Activated CD4-positive, alpha-beta T cell treated with anti-CD3 and anti-CD28 coated beads, Interleukin-2, Interleukin-6, amounts not matched to agents 100 ng/mL and 50 ng/mL, durations not matched to agents 16 hours and 8 hours (primary cell): Measurements from ENCODE around the gene VASH1.

Source experiments
- DNase-seq: peaks from one replicate; pipeline ENCODE4 v3.0.0-alpha.2; 2020

The VASH1 gene

DNA sequence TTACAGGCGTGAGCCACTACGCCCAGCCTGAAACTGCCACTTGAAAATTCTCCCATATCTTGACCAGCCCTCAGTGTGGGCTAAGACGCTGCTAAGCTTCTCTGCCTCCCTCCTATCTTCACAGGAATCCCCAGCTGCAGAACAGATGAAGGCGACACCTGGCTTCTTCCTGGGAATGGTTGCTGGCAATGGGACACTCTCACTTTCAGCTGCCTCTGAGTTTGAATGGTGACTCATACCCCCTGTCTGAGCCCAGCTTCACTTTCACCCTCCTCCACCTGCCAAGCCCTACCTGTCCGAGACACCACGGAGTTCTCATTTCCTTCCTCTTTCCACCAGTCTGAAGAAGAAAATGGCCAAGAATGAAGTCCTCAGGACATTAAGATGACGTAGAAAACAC is 18.3 kb upstream of the VASH1 start:
- no peak for DNase-seq

- no peak for DNase-seq
Measured at GRCh38 chr14:76752744-76753143, 8.5 kb upstream of the VASH1 start.

DNA sequence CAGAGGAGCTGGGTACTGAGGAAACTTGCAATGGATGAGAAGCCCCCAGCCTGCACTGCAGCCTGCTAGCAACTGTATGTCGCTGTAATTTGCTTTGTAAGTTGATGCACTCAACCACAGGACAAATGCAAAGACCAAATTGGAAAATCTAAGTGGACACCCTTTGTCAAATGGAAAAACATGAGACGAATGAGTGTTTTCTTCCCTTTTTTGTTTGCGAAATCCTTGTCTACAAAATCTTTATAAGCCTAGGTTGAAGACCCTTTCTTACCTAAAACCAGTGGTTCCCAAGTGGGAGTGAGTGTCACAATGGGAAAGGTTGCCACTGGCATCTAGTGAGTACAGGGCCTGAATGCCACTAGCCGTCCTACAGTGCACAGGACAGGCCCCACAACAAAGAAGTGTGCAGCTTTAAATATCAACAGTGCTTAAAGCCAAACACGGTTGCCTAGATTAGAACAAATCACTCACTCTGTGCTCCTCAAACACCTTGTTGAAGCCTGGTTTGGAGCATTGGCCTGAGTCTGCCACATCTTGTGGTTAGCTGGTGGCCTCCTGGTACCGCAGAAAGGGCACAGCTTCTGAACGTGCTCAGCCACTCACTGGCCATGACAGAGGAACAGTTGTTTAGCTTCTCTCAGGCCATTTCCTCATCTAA is 7.6 kb upstream of the VASH1 start:
- DNase-seq, result no peak

- DNase-seq, result no peak
Measured at GRCh38 chr14:76754586-76754985, 6.7 kb upstream of the VASH1 start.

DNA sequence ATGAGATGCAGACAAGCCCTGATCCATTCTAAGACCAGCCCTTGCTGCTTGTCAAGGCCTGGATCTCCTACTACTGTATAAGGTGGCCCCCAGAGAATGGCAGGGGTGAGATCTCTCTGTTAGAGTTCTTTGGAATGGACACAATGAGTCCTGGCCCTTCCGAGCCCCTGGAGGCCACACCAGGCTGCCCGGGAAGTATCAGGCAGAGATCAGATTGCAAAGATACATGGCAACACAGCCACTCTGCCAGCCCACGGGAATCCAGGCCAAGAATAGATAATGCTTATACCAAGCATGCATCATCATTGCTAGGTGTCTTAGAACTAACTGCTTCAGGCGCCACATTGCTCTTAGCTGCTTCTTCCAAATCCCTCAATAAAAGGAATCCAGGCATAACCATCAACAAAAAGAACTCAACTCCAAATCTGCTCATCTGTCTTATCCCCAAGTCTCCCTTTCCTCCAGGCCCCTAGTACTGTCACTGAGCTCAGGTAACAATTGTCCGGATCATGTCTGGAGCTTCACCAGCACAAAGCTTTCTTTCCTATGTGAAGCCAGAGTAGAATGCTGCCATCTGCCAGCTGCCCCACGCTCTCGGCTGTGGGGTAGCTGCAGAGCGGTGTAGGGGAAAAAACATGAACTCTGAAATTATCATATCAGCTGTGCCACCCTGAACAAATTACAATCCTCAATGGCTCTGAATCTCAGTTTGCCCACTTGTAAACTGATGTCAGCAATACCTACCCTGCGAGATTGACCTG is 5.5 kb upstream of the VASH1 start:
- DNase-seq, result no peak

DNA sequence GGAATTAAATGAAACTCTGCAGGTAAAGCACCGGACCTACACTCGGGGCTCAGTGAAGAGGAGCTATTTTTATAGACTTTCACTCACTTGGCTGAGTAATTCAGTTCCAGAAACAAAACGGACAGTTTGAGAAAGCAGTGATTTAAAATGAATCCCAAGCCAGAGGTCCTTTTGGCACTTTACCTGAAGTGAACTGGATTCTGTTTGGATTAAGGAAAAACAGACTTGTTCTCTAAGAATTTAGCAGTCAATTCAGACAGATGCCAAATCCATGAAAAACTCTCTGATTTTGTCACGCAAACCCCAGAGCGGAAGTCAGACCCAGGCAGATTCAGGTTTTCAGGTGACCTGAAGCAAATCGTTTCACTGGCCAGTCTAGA is 4.9 kb upstream of the VASH1 start:
- no peak for DNase-seq

- no peak for DNase-seq
Measured at GRCh38 chr14:76759589-76759988, 1.7 kb upstream of the VASH1 start.

GRCh38 chr14:76760331-76761135 is 735 bp upstream of the VASH1 start:
- no peak for DNase-seq

DNA sequence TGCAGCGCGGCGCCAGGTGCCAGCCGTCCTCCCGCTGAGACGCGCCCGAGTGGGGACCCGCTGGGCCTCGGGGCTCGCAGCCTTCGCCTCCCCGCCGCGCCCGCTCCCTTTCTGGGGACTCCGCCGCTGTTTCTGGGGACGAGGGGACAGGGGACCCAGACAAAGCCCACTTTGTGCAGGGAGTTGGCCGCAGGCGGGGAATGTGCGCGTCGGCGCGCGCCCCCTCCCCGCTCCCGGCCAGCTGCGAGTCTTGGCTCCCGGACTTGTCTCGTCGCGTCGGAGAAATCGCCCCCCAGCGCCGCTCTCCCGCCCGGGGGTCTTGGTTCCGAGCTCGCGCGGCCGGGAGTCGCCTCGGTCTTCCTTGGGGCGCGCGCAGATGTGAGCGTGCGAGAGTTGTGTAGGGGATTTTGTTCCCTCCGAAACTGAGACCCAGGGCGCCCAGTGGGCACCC is 717 bp downstream of the VASH1 start:
- no peak for DNase-seq

- DNase-seq, result no peak
Measured at GRCh38 chr14:76762411-76763095, 1.3 kb downstream of the VASH1 start.

DNA sequence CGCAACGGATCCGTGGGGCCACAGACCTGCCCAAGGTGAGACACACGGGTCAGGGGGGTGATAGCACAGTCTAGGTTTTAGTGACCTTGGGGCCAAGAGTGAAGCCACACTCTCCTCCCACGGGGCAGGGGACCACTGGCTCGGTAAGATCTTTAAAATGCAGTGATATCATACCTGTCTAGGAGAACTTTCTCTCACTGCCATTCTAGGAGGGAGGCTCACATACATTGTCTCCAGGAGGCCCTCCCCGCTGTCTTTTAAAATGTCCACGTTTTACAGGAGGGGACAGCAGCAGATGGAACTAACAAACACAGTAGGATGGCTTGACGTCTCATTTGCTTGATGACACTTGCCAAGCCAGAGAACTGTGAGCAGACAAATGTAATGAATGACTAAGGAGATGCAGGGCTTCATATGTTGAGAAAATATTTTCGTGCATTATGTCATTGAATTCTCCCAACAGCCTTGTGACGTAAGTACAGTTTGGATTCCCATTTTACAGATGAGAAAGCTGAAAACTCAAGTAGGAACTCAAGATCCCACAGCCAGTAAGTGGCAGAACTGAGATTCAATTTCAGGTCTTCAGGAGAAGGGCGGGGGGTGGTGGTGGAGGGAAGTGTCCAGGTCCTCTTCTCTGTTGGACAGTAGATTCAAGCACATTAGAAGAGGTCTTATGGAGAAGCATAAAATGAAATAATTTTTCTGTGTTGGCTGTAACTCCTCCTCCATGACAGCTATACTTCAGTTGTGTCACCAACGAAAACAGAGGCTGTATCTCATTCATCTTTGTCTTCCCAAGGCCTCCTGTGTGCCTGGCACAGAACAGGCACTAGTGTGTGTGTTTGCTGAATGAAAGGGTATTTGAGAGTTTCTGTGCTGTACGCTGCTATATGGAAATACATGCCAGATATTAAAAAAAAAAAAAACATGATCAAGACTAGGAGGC is 2.1 kb downstream of the VASH1 start:
- no peak for DNase-seq

DNA sequence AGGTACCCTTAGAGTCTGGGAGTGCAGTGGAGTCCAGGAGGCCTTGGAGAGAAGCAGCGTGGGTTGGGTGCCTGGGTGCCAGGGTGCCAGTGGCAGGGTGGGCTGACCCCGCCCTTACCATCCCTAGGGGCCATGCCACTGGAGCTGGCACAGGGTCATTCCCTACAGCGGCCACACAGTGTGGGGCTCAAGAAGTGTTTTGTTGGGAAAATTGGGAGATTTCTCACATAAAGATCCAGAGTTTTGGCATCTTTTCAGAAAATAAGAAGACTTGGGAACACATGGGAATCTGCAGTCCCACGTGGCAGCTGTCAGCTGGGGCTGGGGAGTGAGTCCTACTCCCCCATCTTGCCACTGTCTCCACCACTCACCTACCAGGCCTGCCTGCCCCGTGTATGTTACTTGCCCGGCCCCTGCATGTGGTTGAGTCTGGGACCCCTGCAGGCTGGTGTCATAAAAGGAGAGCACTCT is 4.2 kb downstream of the VASH1 start:
- no peak for DNase-seq

- peak; percentile 82 for DNase-seq
Measured at GRCh38 chr14:76767681-76768656, 6.7 kb downstream of the VASH1 start.

- no peak for DNase-seq
Measured at GRCh38 chr14:76768671-76769500, 7.6 kb downstream of the VASH1 start.

GRCh38 chr14:76769636-76770292 is 8.5 kb downstream of the VASH1 start:
- DNase-seq, result no peak

- DNase-seq, result no peak
Measured at GRCh38 chr14:76770521-76771436, 9.5 kb downstream of the VASH1 start.

DNA sequence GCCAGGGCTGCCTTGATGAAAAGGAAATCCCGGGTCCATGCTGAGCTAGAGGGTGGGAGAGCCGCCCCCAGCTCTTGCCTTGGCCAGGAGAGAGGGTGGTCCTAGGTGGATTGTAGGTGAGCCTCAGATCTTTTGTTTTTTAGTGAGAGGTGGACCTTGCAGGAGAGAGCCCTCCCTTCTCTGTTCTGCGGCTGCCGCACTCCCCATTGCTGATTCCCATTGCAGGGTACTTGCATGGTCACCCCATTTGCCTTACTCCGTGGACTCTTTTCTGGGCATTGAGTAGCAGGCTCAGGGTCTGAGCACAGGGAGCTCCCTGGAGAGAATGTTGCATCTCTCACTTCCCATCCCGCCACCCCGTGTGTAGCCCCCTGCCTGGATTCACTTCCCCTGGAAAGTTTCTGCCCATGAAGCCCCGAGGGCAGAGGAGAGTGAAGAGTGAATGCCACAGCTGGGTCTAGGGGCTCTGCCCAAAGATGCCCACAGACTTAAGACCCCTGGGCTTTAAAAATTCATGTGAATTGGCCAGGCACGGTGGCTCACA is 10.2 kb downstream of the VASH1 start:
- no peak for DNase-seq
